ENCODE data around the gene RFPL4A.

DNA sequence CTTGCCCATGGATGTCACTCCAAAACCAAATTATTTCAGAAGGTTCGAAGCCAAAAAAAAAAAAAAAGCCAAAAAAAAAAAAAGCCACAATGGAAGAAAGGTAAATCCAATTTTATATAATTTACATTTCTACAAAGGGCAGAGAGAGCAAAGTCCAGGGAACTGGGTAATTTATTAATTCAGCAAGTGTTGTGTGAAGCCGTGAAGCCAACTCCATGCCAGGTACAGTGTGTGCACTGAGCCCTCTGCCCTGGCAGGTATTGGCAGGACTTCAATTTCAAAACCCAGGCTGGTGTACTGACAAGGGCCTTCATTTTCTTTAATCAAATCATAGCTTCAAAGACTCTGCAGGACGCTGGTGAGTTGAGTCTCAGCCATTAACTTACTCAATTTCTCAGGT lies 5.5 kb upstream of the RFPL4A start:
- TF ChIP-seq, protein P1, sequence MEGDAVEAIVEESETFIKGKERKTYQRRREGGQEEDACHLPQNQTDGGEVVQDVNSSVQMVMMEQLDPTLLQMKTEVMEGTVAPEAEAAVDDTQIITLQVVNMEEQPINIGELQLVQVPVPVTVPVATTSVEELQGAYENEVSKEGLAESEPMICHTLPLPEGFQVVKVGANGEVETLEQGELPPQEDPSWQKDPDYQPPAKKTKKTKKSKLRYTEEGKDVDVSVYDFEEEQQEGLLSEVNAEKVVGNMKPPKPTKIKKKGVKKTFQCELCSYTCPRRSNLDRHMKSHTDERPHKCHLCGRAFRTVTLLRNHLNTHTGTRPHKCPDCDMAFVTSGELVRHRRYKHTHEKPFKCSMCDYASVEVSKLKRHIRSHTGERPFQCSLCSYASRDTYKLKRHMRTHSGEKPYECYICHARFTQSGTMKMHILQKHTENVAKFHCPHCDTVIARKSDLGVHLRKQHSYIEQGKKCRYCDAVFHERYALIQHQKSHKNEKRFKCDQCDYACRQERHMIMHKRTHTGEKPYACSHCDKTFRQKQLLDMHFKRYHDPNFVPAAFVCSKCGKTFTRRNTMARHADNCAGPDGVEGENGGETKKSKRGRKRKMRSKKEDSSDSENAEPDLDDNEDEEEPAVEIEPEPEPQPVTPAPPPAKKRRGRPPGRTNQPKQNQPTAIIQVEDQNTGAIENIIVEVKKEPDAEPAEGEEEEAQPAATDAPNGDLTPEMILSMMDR (conservative IDR thresholded peaks at IDR 0.05), result no peak
- TF ChIP-seq ZFX (IDR thresholded peaks at IDR 0.05), result no peak

Data from C4-2B (cell line).